GM23248 (cell line): ENCODE measurements around the gene NCAPD2. TPM values are rescaled to one million over a fixed set of nuclear protein-coding genes. Genes with fewer than 3 reads are reported as not detected.

Experiments used
- DNase-seq: peaks from one replicate; pipeline ENCODE4 v3.0.0-alpha.2; 2015
- H2AFZ ChIP-seq: fragments of 200-600 bp; sonication (generic); 2 replicates; pipeline ENCODE4 v1.6.1; 2016; ENCODE audit warnings: antibody characterized with exemption
- H3F3A ChIP-seq: fragments of 200-600 bp; sonication (generic); 2 replicates; pipeline ENCODE4 v1.6.1; 2016; ENCODE audit warnings: mild to moderate bottlenecking, antibody characterized with exemption, mixed run types; ENCODE audit not compliant: insufficient read depth
- H3K27ac ChIP-seq: fragments of 200-600 bp; sonication (generic); 2 replicates; pipeline ENCODE4 v1.5.1; 2016; ENCODE audit warnings: mild to moderate bottlenecking
- H3K27me3 ChIP-seq: fragments of 200-600 bp; sonication (generic); replicated peaks from 2 replicates; pipeline ENCODE4 v1.6.1; 2016; ENCODE audit warnings: mild to moderate bottlenecking; ENCODE audit not compliant: insufficient read depth
- H3K36me3 ChIP-seq: fragments of 200-600 bp; sonication (generic); 2 replicates; pipeline ENCODE4 v1.6.1; 2016; ENCODE audit warnings: low read depth, mild to moderate bottlenecking
- H3K4me1 ChIP-seq: fragments of 200-600 bp; sonication (generic); 2 replicates; pipeline ENCODE4 v1.6.1; 2016; ENCODE audit warnings: mild to moderate bottlenecking; ENCODE audit not compliant: insufficient read depth
- H3K4me2 ChIP-seq: fragments of 200-600 bp; sonication (generic); one replicate; pipeline ENCODE4 v1.6.1; 2016; ENCODE audit warnings: mild to moderate bottlenecking; ENCODE audit not compliant: unreplicated experiment
- H3K4me3 ChIP-seq: fragments of 200-600 bp; sonication (generic); 2 replicates; pipeline ENCODE4 v1.5.1; 2016; ENCODE audit warnings: mild to moderate bottlenecking
- H3K79me2 ChIP-seq: fragments of 200-600 bp; sonication (generic); 2 replicates; pipeline ENCODE4 v1.6.1; 2016; ENCODE audit warnings: mild to moderate bottlenecking; ENCODE audit not compliant: insufficient read depth
- H3K9ac ChIP-seq: fragments of 200-600 bp; sonication (generic); 2 replicates; pipeline ENCODE4 v1.6.1; 2016; ENCODE audit warnings: mild to moderate bottlenecking
- H3K9me2 ChIP-seq: fragments of 200-600 bp; sonication (generic); 2 replicates; pipeline ENCODE4 v1.6.1; 2016; ENCODE audit warnings: mixed run types, mild to moderate bottlenecking, moderate library complexity; ENCODE audit not compliant: insufficient read depth
- H3K9me3 ChIP-seq: fragments of 200-600 bp; sonication (generic); one replicate; pipeline ENCODE4 v1.6.1; 2017; ENCODE audit warnings: low read depth
- H4K20me1 ChIP-seq: fragments of 200-600 bp; sonication (generic); 2 replicates; pipeline ENCODE4 v1.6.0; 2016; ENCODE audit not compliant: insufficient read depth
- EZH2 ChIP-seq: fragments of 200-600 bp; sonication (generic); IDR thresholded peaks from 2 replicates; pipeline ENCODE4 v1.6.1; 2018; ENCODE audit warnings: antibody characterized with exemption, mild to moderate bottlenecking; ENCODE audit not compliant: insufficient read depth, poor library complexity, severe bottlenecking
- EZH2phosphoT487 ChIP-seq: fragments of 200-600 bp; sonication (generic); IDR thresholded peaks from 2 replicates; pipeline ENCODE4 v1.6.1; 2018; ENCODE audit warnings: antibody characterized with exemption, moderate library complexity, mild to moderate bottlenecking, low read depth; ENCODE audit not compliant: insufficient read depth
- WGBS, 2 experiments: methylation state at CpG; one replicate each; pipeline ENCODE4 v1.1.6; 2015 to 2017; ENCODE audit warnings: low lambda C conversion rate in 2 of 2, low coverage in 1 of 2; ENCODE audit errors: missing lambda C conversion rate in 2 of 2; 5-methylcytosine and 5-hydroxymethylcytosine counted together
- in situ Hi-C: fragments of 300-500 bp; cut with MboI; formaldehyde crosslinking; loops from 2 replicates; pipeline ENCODE4 v1.15.0; 2020
- polyA plus RNA-seq: library from polyadenylated mRNA; unstranded; fragments of >200 nt; fragmentation: Nextera tagmentation; extraction: Ambion mirVana; gene quantifications from 2 replicates; pipeline ENCODE4 v1.2.1, GENCODE V29; 2016
- total RNA-seq: library from RNA; depleted of rRNA; stranded (reverse); fragments of >200 nt; shearing (Covaris generic); gene quantifications from 2 replicates; pipeline ENCODE4 v1.2.3, GENCODE V29; 2014

Gene NCAPD2
- total and polyA plus RNA-seq, 2 experiments from 2014 or later, result 15.5 to 26.3 TPM

DNA sequence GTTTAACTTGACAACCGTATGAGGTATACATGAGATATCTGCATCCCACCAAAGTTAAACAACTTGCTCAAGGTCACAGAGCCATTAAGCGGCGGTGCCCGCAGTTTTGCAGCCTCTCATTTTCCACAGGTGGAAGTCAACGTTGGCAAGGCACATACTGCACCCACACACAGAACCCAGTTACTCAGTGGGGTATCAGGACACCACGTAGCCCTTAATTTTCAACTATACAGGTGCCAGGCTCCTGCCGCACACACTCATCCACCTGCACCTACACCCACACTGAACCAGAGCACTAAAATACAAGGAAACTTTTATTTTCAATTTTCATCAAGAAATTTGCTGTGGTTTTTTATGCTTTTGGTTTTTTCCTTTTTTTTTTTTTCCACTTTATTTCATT lies 75.9 kb downstream of the NCAPD2 start:
- Histone ChIP-seq H3K27ac (no peak overlapping the region; the same call in 1 of the 2 replicates), H3K4me3 (no peak overlapping the region), H3K4me2 (no peak overlapping the region), H3K79me2 (peaks cover 46% of the 10 kb centered on the region), H2AFZ (no peak overlapping the region), H3K9me3 (no peaks in the 10 kb centered on the region), H3K9ac (no peak overlapping the region), H3K9me2 (no peaks in the 10 kb centered on the region), H3K4me1 (peaks cover 16% of the 10 kb centered on the region), H3K36me3 (peaks cover 51% of the 10 kb centered on the region), H3F3A (peaks cover 57% of the 10 kb centered on the region), H3K27me3 (no peaks in the 10 kb centered on the region), H4K20me1 (no peaks in the 10 kb centered on the region)
- TF ChIP-seq EZH2 (no peak), EZH2phosphoT487 (no peak)
- no peak for DNase-seq
- WGBS, 2 experiments, result 80 to 86% methylated on average over 7 of the region's 7 CpGs
- in situ Hi-C loops, result no loop called here

DNA sequence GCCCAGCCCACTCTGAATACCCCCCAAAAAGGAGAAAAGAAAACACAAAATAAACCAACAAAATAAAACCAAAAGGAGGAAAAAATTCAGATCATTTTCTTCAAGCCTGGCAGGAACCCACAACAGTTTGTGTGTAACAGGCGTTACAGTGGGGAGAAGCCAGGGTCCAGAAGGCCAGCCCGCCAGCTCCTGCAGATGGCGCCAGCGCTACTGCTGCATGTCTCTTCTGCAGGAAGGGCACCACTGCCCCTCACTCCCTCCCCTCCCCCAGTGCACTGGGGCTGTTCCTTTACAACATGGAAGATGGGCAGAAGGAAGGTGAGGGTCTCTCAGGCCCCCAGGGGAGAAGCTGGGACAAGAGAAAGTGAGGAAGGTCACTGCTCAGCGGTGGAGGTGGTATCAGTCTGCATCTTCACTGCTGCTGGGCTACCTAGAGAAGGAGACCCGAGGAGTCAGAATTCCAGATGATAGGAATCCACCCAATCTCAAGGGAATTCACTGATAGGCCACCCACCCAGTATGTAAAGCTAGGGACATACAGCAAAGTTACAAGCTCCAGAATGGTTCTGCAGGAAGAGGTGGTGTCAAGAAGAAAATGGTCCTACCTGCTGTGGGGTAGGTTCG lies 76.5 kb downstream of the NCAPD2 start:
- WGBS, 2 experiments, result 48 to 49% methylated on average over 7 of the region's 7 CpGs
- peaks cover 63% of the 10 kb centered on the region for H3F3A ChIP-seq
- peaks cover 56% of the 10 kb centered on the region for H3K36me3 ChIP-seq
- no peak overlapping the region; the same call in 1 of the 2 replicates for H3K27ac ChIP-seq
- H3K4me2 ChIP-seq, result no peak overlapping the region
- H4K20me1 ChIP-seq, result no peaks in the 10 kb centered on the region
- TF ChIP-seq EZH2phosphoT487 (no peak), EZH2 (no peak)
- H3K27me3 ChIP-seq, result no peaks in the 10 kb centered on the region
- H3K9ac ChIP-seq, result no peak overlapping the region
- no peaks in the 10 kb centered on the region for H3K9me2 ChIP-seq
- DNase-seq, result peak; percentile 57
- H3K4me1 ChIP-seq, result peaks cover 16% of the 10 kb centered on the region
- peaks cover 40% of the 10 kb centered on the region for H3K79me2 ChIP-seq
- H2AFZ ChIP-seq, result no peak overlapping the region
- no peak overlapping the region for H3K4me3 ChIP-seq
- no peaks in the 10 kb centered on the region for H3K9me3 ChIP-seq
- in situ Hi-C loops, result no loop called here

DNA sequence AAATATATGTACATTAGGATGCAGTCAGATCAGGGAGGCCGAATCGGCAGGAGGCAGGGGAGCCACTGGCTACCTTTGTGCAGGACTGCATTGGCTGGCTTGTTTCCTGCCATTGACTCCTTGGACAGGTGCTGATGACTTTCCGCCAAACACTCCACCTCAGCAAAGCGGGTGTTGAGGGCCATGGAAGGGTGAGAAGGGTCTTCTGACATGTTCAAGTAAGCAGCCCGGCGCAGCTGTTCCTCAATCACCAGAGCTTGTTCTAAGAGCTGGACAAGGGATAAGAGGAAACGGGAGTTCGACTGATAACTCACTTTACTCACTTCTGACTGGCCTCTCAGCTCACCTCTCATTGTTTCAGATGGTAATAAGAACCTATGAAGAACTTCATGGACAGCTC lies 79.1 kb downstream of the NCAPD2 start:
- 95 to 98% methylated on average over 8 of the region's 8 CpGs for WGBS, 2 experiments
- in situ Hi-C loops, result no loop called here

DNA sequence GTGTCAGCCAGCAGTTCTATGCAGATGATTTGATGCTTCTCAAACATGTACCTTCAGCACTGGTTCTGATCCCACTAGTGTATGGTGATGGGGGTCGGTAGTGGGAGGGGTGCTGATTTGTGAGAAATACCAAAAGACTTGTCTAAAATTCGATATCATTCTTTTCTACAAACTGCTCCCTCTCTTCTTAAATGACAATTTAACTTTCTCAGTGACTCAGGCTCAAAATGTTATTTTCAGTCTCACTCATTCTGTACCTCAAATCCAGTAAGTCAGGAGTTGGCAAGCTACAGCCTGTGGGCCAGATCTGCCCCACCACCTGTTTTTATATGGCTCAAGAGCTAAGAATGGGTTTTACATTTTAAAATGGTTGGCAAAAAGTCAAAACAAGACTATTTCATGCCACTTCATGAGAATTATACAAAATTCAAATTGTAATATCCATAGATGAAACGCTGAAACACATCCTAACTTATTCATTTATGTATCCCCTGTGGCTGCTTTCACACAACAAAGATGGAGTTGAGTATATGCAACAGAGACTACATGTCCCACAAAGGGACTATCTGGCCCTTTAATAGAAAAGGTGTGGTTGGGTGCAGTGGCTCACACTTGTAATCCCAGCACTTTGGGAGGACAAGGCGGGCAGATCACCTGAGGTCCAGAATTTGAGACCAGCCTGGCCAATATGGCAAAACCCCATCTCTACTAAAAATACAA lies 80.8 kb downstream of the NCAPD2 start:
- Histone ChIP-seq H3K27ac (no peak overlapping the region), H3K79me2 (peaks cover 22% of the 10 kb centered on the region), H3K9me3 (no peaks in the 10 kb centered on the region), H2AFZ (no peak overlapping the region), H3K4me2 (no peak overlapping the region), H4K20me1 (no peaks in the 10 kb centered on the region), H3K4me1 (no peaks in the 10 kb centered on the region), H3F3A (peaks cover 59% of the 10 kb centered on the region), H3K9me2 (no peaks in the 10 kb centered on the region), H3K36me3 (peaks cover 79% of the 10 kb centered on the region), H3K9ac (no peak overlapping the region), H3K4me3 (no peak overlapping the region), H3K27me3 (no peaks in the 10 kb centered on the region)
- TF ChIP-seq EZH2phosphoT487 (no peak), EZH2 (no peak)
- WGBS, 2 experiments, result 78 to 81% methylated on average over 4 of the region's 4 CpGs
- DNase-seq, result no peak
- in situ Hi-C loops, result no loop called here

More for the DNA sequence above, 79.1 kb downstream of the NCAPD2 start:
- peaks cover 72% of the 10 kb centered on the region for H3F3A ChIP-seq
- no peaks in the 10 kb centered on the region for H3K27me3 ChIP-seq
- H3K27ac ChIP-seq, result no peak overlapping the region
- peaks cover 8% of the 10 kb centered on the region; the same call in 1 of the 2 replicates for H3K4me1 ChIP-seq
- no peak overlapping the region for H2AFZ ChIP-seq
- H4K20me1 ChIP-seq, result no peaks in the 10 kb centered on the region
- DNase-seq, result no peak
- peaks cover 24% of the 10 kb centered on the region for H3K79me2 ChIP-seq
- H3K9ac ChIP-seq, result no peak overlapping the region
- H3K4me2 ChIP-seq, result no peak overlapping the region
- TF ChIP-seq EZH2 (no peak), EZH2phosphoT487 (no peak)
- H3K4me3 ChIP-seq, result no peak overlapping the region
- H3K9me3 ChIP-seq, result no peaks in the 10 kb centered on the region
- H3K36me3 ChIP-seq, result peaks cover 67% of the 10 kb centered on the region
- no peaks in the 10 kb centered on the region for H3K9me2 ChIP-seq
